Neural cell (in vitro differentiated cells): ENCODE data around the gene PREPL. TPM values are rescaled to one million over a fixed set of nuclear protein-coding genes. Genes with fewer than 3 reads are reported as not detected.

ENCODE experiments used
- H2AFZ ChIP-seq: fragments of 200-600, 300-800 bp; sonication (generic), shearing (Covaris generic); 2 replicates; pipeline ENCODE4 v1.6.0; 2014; ENCODE audit warnings: low read depth, mild to moderate bottlenecking, antibody characterized with exemption, low read length, moderate library complexity
- H3F3A ChIP-seq: fragments of 200-600 bp; shearing (Covaris generic); 2 replicates; pipeline ENCODE4 v1.6.1; 2016; ENCODE audit warnings: mild to moderate bottlenecking, moderate library complexity, mixed read lengths, antibody characterized with exemption, low read length; ENCODE audit not compliant: insufficient read depth, poor library complexity, severe bottlenecking
- H3K27ac ChIP-seq: fragments of 200-600, 300-800 bp; sonication (generic), shearing (Covaris generic); 2 replicates; pipeline ENCODE4 v1.5.1; 2014; ENCODE audit warnings: mild to moderate bottlenecking, low read length, moderate library complexity
- H3K27me3 ChIP-seq: fragments of 300-800, 200-600 bp; sonication (generic), shearing (Covaris generic); 2 replicates; pipeline ENCODE4 v1.6.0; 2014; ENCODE audit warnings: mild to moderate bottlenecking, low read depth, low read length, moderate library complexity; ENCODE audit not compliant: insufficient read depth
- H3K36me3 ChIP-seq: fragments of 300-800, 200-600 bp; sonication (generic), shearing (Covaris generic); 2 replicates; pipeline ENCODE4 v1.5.1; 2014; ENCODE audit warnings: mild to moderate bottlenecking, antibody characterized with exemption, low read length, moderate library complexity; ENCODE audit not compliant: insufficient read depth
- H3K4me2 ChIP-seq: fragments of 300-800, 200-600 bp; sonication (generic), shearing (Covaris generic); 2 replicates; pipeline ENCODE4 v1.6.0; 2014; ENCODE audit warnings: mild to moderate bottlenecking, low read length
- H3K4me3 ChIP-seq: fragments of 300-800, 200-600 bp; sonication (generic), shearing (Covaris generic); 2 replicates; pipeline ENCODE4 v1.5.1; 2014; ENCODE audit warnings: mild to moderate bottlenecking, low read length, moderate library complexity
- H3K79me2 ChIP-seq: fragments of 200-600 bp; shearing (Covaris generic); replicated peaks from 2 replicates; pipeline ENCODE4 v1.6.0; 2014; ENCODE audit warnings: mild to moderate bottlenecking, low read length, moderate library complexity; ENCODE audit not compliant: insufficient read depth
- H3K9ac ChIP-seq: fragments of 300-800, 200-600 bp; sonication (generic), shearing (Covaris generic); 2 replicates; pipeline ENCODE4 v1.6.1; 2016; ENCODE audit warnings: mild to moderate bottlenecking, low read length, mixed read lengths
- H3K9me2 ChIP-seq: fragments of 200-600 bp; shearing (Covaris generic); 2 replicates; pipeline ENCODE4 v1.6.1; 2016; ENCODE audit warnings: mild to moderate bottlenecking, low read length, mixed read lengths; ENCODE audit not compliant: insufficient read depth
- H3K9me3 ChIP-seq: fragments of 200-600, 300-800 bp; sonication (generic), shearing (Covaris generic); 2 replicates; pipeline ENCODE4 v1.6.1; 2016; ENCODE audit warnings: mild to moderate bottlenecking, mixed run types, low read length, moderate library complexity, mixed read lengths
- H4K20me1 ChIP-seq: fragments of 200-600 bp; shearing (Covaris generic); 2 replicates; pipeline ENCODE4 v1.6.1; 2016; ENCODE audit warnings: mild to moderate bottlenecking, mixed run types; ENCODE audit not compliant: insufficient read depth
- CTCF ChIP-seq: fragments of 450-650 bp; IDR thresholded peaks from 2 replicates; pipeline ENCODE4 v1.5.1; 2014; ENCODE audit warnings: antibody characterized with exemption, mild to moderate bottlenecking, moderate library complexity; ENCODE audit not compliant: poor library complexity, severe bottlenecking
- EP300 ChIP-seq: fragments of 450-650 bp; conservative IDR thresholded peaks from 2 replicates; pipeline ENCODE4 v1.6.1; 2014; ENCODE audit warnings: antibody characterized with exemption, mild to moderate bottlenecking, moderate library complexity; ENCODE audit not compliant: poor library complexity, severe bottlenecking
- EZH2 ChIP-seq: fragments of 200-600, 300-800 bp; shearing (Covaris generic), sonication (generic); IDR thresholded peaks from 2 replicates; pipeline ENCODE4 v1.6.1; 2014; ENCODE audit warnings: antibody characterized with exemption, low read length, borderline replicate concordance, mild to moderate bottlenecking; ENCODE audit not compliant: insufficient read depth, poor library complexity, severe bottlenecking
- MXI1 ChIP-seq: fragments of 450-650 bp; conservative IDR thresholded peaks from 2 replicates; pipeline ENCODE4 v1.6.1; 2014; ENCODE audit warnings: antibody characterized with exemption, mild to moderate bottlenecking; ENCODE audit not compliant: poor library complexity, severe bottlenecking
- POLR2AphosphoS5 ChIP-seq: IDR thresholded peaks from 2 replicates; pipeline ENCODE4 v1.6.1; 2012
- RAD21 ChIP-seq: fragments of 450-650 bp; conservative IDR thresholded peaks from 2 replicates; pipeline ENCODE4 v1.6.1; 2014; ENCODE audit warnings: antibody characterized with exemption, mild to moderate bottlenecking, moderate library complexity
- REST ChIP-seq: IDR thresholded peaks from 2 replicates; pipeline ENCODE4 v1.6.1; 2012; ENCODE audit warnings: borderline replicate concordance
- SMC3 ChIP-seq: fragments of 450-650 bp; conservative IDR thresholded peaks from 2 replicates; pipeline ENCODE4 v1.6.1; 2014; ENCODE audit warnings: antibody characterized with exemption, mild to moderate bottlenecking, moderate library complexity; ENCODE audit not compliant: poor library complexity
- TAF1 ChIP-seq: IDR thresholded peaks from 2 replicates; pipeline ENCODE4 v1.6.1; 2012; ENCODE audit warnings: low read depth
- polyA plus RNA-seq: library from polyadenylated mRNA; depleted of rRNA; stranded (reverse); fragments of >200 nt; gene quantifications from 2 replicates; pipeline ENCODE4 v1.2.3, GENCODE V29; 2014

Gene PREPL
- polyA plus RNA-seq, 1 donor from 2014 or later = 236 TPM

- H4K20me1 ChIP-seq = no peaks in the 10 kb centered on the region
- H3K4me2 ChIP-seq = no peak overlapping the region
- no peak for TF ChIP-seq TAF1
- no peak for TF ChIP-seq SMC3
- no peak for TF ChIP-seq RAD21
- TF ChIP-seq POLR2AphosphoS5 = no peak
- no peak for TF ChIP-seq EZH2
- no peak overlapping the region for H3K27ac ChIP-seq
- no peak overlapping the region for H2AFZ ChIP-seq
- no peak overlapping the region for H3K9ac ChIP-seq
- H3K27me3 ChIP-seq = no peaks in the 10 kb centered on the region
- H3K79me2 ChIP-seq = no peaks in the 10 kb centered on the region
- no peak overlapping the region for H3K4me3 ChIP-seq
- H3K9me2 ChIP-seq = no peaks in the 10 kb centered on the region
- no peaks in the 10 kb centered on the region for H3K9me3 ChIP-seq
- peaks cover 20% of the 10 kb centered on the region for H3K36me3 ChIP-seq
- no peaks in the 10 kb centered on the region for H3F3A ChIP-seq
These were observed 36.3 kb downstream of the PREPL start for GRCh38 chr2:44324971-44325426.

- no peak overlapping the region for H3K9ac ChIP-seq
- H3K4me2 ChIP-seq = no peak overlapping the region
- no peak overlapping the region for H3K4me3 ChIP-seq
- H3K9me3 ChIP-seq = no peaks in the 10 kb centered on the region
- no peaks in the 10 kb centered on the region for H4K20me1 ChIP-seq
- H3K27ac ChIP-seq = no peak overlapping the region
- H3K9me2 ChIP-seq = no peaks in the 10 kb centered on the region
- H3K27me3 ChIP-seq = no peaks in the 10 kb centered on the region
- TF ChIP-seq SMC3 = no peak
- TF ChIP-seq CTCF = no peak
- TF ChIP-seq EP300 = no peak
- TF ChIP-seq TAF1 = no peak
- TF ChIP-seq RAD21 = no peak
- TF ChIP-seq POLR2AphosphoS5 = no peak
- TF ChIP-seq EZH2 = no peak
- TF ChIP-seq MXI1 = no peak
- no peak for TF ChIP-seq REST
- no peaks in the 10 kb centered on the region for H3K79me2 ChIP-seq
- peaks cover 16% of the 10 kb centered on the region for H3K36me3 ChIP-seq
- H3F3A ChIP-seq = no peaks in the 10 kb centered on the region
- no peak overlapping the region for H2AFZ ChIP-seq
These were observed 39.9 kb downstream of the PREPL start for GRCh38 chr2:44321360-44321759.
